ENCODE measurements around the gene ADAMTSL3. TPM values are rescaled to one million over a fixed set of nuclear protein-coding genes. Genes with fewer than 3 reads are reported as not detected.
A peak's percentile ranks its signal among the peaks of the same experiment; 100 is the strongest.

The ADAMTSL3 gene
- polyA plus RNA-seq, 1 donor = 8.0 TPM

- H3K36me3 ChIP-seq (ENCODE audit: control insufficient read depth, insufficient read depth, low read length) = no peaks in the 10 kb centered on the region
- no peak for DNase-seq
- 100% methylated on average over 1 of the region's 2 CpGs for WGBS (ENCODE audit: insufficient coverage, low lambda C conversion rate)
Measured at GRCh38 chr15:83887961-83888360, 234.0 kb downstream of the ADAMTSL3 start.

GRCh38 chr15:83889995-83890394 lies 236.1 kb downstream of the ADAMTSL3 start:
- Histone ChIP-seq H3K4me1 (ENCODE audit: control insufficient read depth, insufficient read depth, low read length) (no peaks in the 10 kb centered on the region), H3K4me3 (ENCODE audit: low read length) (no peak overlapping the region), H3K27ac (ENCODE audit: low read length) (no peak overlapping the region), H3K9me3 (ENCODE audit: control insufficient read depth, low read depth, low read length) (no peaks in the 10 kb centered on the region), H3K36me3 (ENCODE audit: control insufficient read depth, insufficient read depth, low read length) (no peaks in the 10 kb centered on the region), H3K27me3 (ENCODE audit: control insufficient read depth, insufficient read depth, low read length) (no peaks in the 10 kb centered on the region)
- WGBS (ENCODE audit: insufficient coverage, low lambda C conversion rate) = 88% methylated on average over 1 of the region's 3 CpGs
- DNase-seq = no peak

More at GRCh38 chr15:83887961-83888360, 234.0 kb downstream of the ADAMTSL3 start:
- H3K4me3 ChIP-seq (ENCODE audit: low read length) = no peak overlapping the region
- no peak overlapping the region for H3K27ac ChIP-seq (ENCODE audit: low read length)
- no peaks in the 10 kb centered on the region for H3K4me1 ChIP-seq (ENCODE audit: control insufficient read depth, insufficient read depth, low read length)
- no peaks in the 10 kb centered on the region for H3K9me3 ChIP-seq (ENCODE audit: control insufficient read depth, low read depth, low read length)
- no peaks in the 10 kb centered on the region for H3K27me3 ChIP-seq (ENCODE audit: control insufficient read depth, insufficient read depth, low read length)

GRCh38 chr15:83890587-83890986 lies 236.7 kb downstream of the ADAMTSL3 start:
- Histone ChIP-seq H3K27ac (ENCODE audit: low read length) (no peak overlapping the region), H3K27me3 (ENCODE audit: control insufficient read depth, insufficient read depth, low read length) (no peaks in the 10 kb centered on the region), H3K36me3 (ENCODE audit: control insufficient read depth, insufficient read depth, low read length) (no peaks in the 10 kb centered on the region), H3K4me3 (ENCODE audit: low read length) (no peak overlapping the region), H3K9me3 (ENCODE audit: control insufficient read depth, low read depth, low read length) (no peaks in the 10 kb centered on the region), H3K4me1 (ENCODE audit: control insufficient read depth, insufficient read depth, low read length) (no peaks in the 10 kb centered on the region)
- WGBS (ENCODE audit: insufficient coverage, low lambda C conversion rate) = no CpG with 5 or more reads among the region's 1 CpG
- DNase-seq = no peak

GRCh38 chr15:83892498-83892897 lies 238.6 kb downstream of the ADAMTSL3 start:
- WGBS (ENCODE audit: insufficient coverage, low lambda C conversion rate) = no CpG with 5 or more reads among the region's 4 CpGs
- no peak overlapping the region for H3K4me3 ChIP-seq (ENCODE audit: low read length)
- no peaks in the 10 kb centered on the region for H3K4me1 ChIP-seq (ENCODE audit: control insufficient read depth, insufficient read depth, low read length)
- H3K27ac ChIP-seq (ENCODE audit: low read length) = no peak overlapping the region
- no peak for DNase-seq
- no peaks in the 10 kb centered on the region for H3K36me3 ChIP-seq (ENCODE audit: control insufficient read depth, insufficient read depth, low read length)
- no peaks in the 10 kb centered on the region for H3K27me3 ChIP-seq (ENCODE audit: control insufficient read depth, insufficient read depth, low read length)
- H3K9me3 ChIP-seq (ENCODE audit: control insufficient read depth, low read depth, low read length) = no peaks in the 10 kb centered on the region

- Histone ChIP-seq H3K4me1 (ENCODE audit: control insufficient read depth, insufficient read depth, low read length) (no peaks in the 10 kb centered on the region), H3K4me3 (ENCODE audit: low read length) (no peak overlapping the region), H3K9me3 (ENCODE audit: control insufficient read depth, low read depth, low read length) (no peaks in the 10 kb centered on the region), H3K27ac (ENCODE audit: low read length) (no peak overlapping the region), H3K27me3 (ENCODE audit: control insufficient read depth, insufficient read depth, low read length) (no peaks in the 10 kb centered on the region), H3K36me3 (ENCODE audit: control insufficient read depth, insufficient read depth, low read length) (no peaks in the 10 kb centered on the region)
- WGBS (ENCODE audit: insufficient coverage, low lambda C conversion rate) = 93% methylated on average over 2 of the region's 3 CpGs
- no peak for DNase-seq
Measured at GRCh38 chr15:83893308-83893707, 239.4 kb downstream of the ADAMTSL3 start.

- 100% methylated on average over 2 of the region's 2 CpGs for WGBS (ENCODE audit: insufficient coverage, low lambda C conversion rate)
- Histone ChIP-seq H3K27me3 (ENCODE audit: control insufficient read depth, insufficient read depth, low read length) (no peaks in the 10 kb centered on the region), H3K4me3 (ENCODE audit: low read length) (no peak overlapping the region), H3K36me3 (ENCODE audit: control insufficient read depth, insufficient read depth, low read length) (peaks cover 3% of the 10 kb centered on the region), H3K27ac (ENCODE audit: low read length) (no peak overlapping the region), H3K4me1 (ENCODE audit: control insufficient read depth, insufficient read depth, low read length) (no peaks in the 10 kb centered on the region), H3K9me3 (ENCODE audit: control insufficient read depth, low read depth, low read length) (no peaks in the 10 kb centered on the region)
- no peak for DNase-seq
Measured at GRCh38 chr15:83897037-83897436, 243.1 kb downstream of the ADAMTSL3 start.

- DNase-seq = no peak
- H3K4me3 ChIP-seq (ENCODE audit: low read length) = no peak overlapping the region
- no peaks in the 10 kb centered on the region for H3K9me3 ChIP-seq (ENCODE audit: control insufficient read depth, low read depth, low read length)
- WGBS (ENCODE audit: insufficient coverage, low lambda C conversion rate) = no CpG with 5 or more reads among the region's 2 CpGs
- H3K4me1 ChIP-seq (ENCODE audit: control insufficient read depth, insufficient read depth, low read length) = no peaks in the 10 kb centered on the region
- no peak overlapping the region for H3K27ac ChIP-seq (ENCODE audit: low read length)
- no peaks in the 10 kb centered on the region for H3K27me3 ChIP-seq (ENCODE audit: control insufficient read depth, insufficient read depth, low read length)
- H3K36me3 ChIP-seq (ENCODE audit: control insufficient read depth, insufficient read depth, low read length) = peaks cover 3% of the 10 kb centered on the region
Measured at GRCh38 chr15:83898361-83898760, 244.4 kb downstream of the ADAMTSL3 start.

- Histone ChIP-seq H3K4me3 (ENCODE audit: low read length) (no peak overlapping the region), H3K27ac (ENCODE audit: low read length) (no peak overlapping the region), H3K36me3 (ENCODE audit: control insufficient read depth, insufficient read depth, low read length) (peaks cover 3% of the 10 kb centered on the region), H3K27me3 (ENCODE audit: control insufficient read depth, insufficient read depth, low read length) (no peaks in the 10 kb centered on the region), H3K9me3 (ENCODE audit: control insufficient read depth, low read depth, low read length) (no peaks in the 10 kb centered on the region), H3K4me1 (ENCODE audit: control insufficient read depth, insufficient read depth, low read length) (peaks cover 2% of the 10 kb centered on the region)
- WGBS (ENCODE audit: insufficient coverage, low lambda C conversion rate) = no CpG with 5 or more reads among the region's 2 CpGs
- no peak for DNase-seq
Measured at GRCh38 chr15:83899670-83900069, 245.7 kb downstream of the ADAMTSL3 start.

GRCh38 chr15:83904107-83905040 lies 250.5 kb downstream of the ADAMTSL3 start:
- no peak overlapping the region for H3K4me3 ChIP-seq (ENCODE audit: low read length)
- peaks cover 2% of the 10 kb centered on the region for H3K4me1 ChIP-seq (ENCODE audit: control insufficient read depth, insufficient read depth, low read length)
- 60% methylated on average over 2 of the region's 11 CpGs for WGBS (ENCODE audit: insufficient coverage, low lambda C conversion rate)
- H3K9me3 ChIP-seq (ENCODE audit: control insufficient read depth, low read depth, low read length) = no peaks in the 10 kb centered on the region
- H3K27me3 ChIP-seq (ENCODE audit: control insufficient read depth, insufficient read depth, low read length) = no peaks in the 10 kb centered on the region
- peaks cover 3% of the 10 kb centered on the region for H3K36me3 ChIP-seq (ENCODE audit: control insufficient read depth, insufficient read depth, low read length)
- DNase-seq = peak; percentile 32
- no peak overlapping the region for H3K27ac ChIP-seq (ENCODE audit: low read length)

GRCh38 chr15:83905556-83906273 lies 251.8 kb downstream of the ADAMTSL3 start:
- no peak overlapping the region for H3K27ac ChIP-seq (ENCODE audit: low read length)
- no peak overlapping the region for H3K4me3 ChIP-seq (ENCODE audit: low read length)
- H3K4me1 ChIP-seq (ENCODE audit: control insufficient read depth, insufficient read depth, low read length) = peaks cover 2% of the 10 kb centered on the region
- no peaks in the 10 kb centered on the region for H3K27me3 ChIP-seq (ENCODE audit: control insufficient read depth, insufficient read depth, low read length)
- no peaks in the 10 kb centered on the region for H3K9me3 ChIP-seq (ENCODE audit: control insufficient read depth, low read depth, low read length)
- peaks cover 2% of the 10 kb centered on the region for H3K36me3 ChIP-seq (ENCODE audit: control insufficient read depth, insufficient read depth, low read length)
- 76% methylated on average over 5 of the region's 5 CpGs for WGBS (ENCODE audit: insufficient coverage, low lambda C conversion rate)
- no peak for DNase-seq
